Middle frontal gyrus (tissue), 1 donor: ENCODE measurements around the gene GLRA1.

Experiments
- DNase-seq: peaks from one replicate; pipeline ENCODE4 v3.0.0-alpha.2; 2015; ENCODE audit warnings: low spot score; ENCODE audit errors: extremely low spot score

The GLRA1 gene

DNA sequence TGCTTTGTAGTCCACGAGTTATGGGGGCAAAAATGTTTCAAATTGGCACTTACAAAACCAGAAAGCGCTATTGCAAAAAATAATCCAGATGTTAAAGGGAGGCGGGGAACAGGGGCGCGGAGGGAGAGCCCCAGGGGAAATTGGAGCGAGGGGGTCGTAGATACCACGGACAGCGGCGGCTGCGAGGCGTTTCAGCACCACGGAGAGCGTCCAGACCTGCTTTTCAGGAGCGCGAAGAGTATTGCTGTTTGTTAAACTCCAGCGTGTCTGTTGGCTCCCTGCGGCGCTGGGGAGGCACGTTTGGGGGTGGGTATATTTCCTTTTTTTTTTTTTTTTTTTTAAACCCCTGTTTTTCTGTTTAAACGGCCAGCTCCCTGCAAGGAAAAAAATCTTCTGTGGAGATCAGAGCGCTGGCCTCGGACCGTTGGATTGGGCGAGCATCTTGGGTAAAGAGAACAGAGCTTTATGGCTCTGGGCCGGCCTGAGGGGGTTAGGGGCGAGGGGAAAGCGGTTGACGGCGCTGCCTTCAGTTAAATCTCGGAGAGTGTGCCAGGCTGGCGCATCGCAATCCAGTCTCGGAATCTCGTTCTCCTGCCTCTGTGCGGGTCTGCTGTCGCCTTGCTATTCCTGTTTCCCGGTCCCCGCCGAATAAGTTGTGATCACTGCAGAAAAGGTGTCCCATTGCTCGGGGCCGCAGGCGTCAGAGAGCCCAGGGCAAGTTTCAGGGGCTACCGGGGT lies at the start of gene GLRA1:
GLRA1 (minus strand) TSS at position 288 of the 738 bp plus-strand sequence. CDS start 302 bp downstream, outside the sequence.
- peak; percentile 9 for DNase-seq

DNA sequence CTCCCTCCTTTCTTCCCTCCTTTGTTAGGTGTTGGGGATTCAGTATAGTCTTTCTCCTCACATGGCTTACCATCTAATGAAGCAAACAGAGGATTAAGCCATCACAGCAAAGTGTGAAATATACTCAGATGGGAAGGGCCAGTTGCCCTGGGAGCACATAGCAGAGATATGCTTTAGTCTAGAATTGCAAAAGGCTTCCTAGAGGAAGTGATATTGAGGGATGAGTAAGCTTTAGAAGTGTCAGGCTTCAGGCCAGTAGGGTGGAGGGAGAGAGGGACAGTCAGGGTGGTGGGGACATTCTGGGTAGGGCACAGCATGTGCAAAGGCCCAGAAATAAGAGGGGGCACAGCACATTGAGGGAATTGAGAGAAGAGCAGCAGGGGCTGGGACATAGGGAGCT lies 46.2 kb upstream of the GLRA1 start:
- DNase-seq, result no peak

DNA sequence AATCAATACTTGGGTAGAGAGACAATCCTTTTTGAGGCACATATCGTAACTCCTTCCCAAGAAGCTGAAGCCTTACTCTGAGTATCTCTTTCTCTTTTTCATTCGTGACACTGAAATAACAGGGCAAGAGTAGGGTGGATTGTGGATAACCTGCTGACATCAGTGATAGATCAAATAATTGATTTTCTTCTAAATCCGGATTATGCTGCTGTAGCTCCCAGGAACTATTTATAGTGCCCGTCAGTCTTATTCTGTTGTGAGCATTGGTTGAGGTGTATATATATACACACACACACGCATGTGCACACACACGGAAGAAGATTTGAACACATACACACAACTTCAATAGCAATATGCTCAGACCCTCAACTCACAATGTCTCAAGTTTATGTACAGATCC lies 43.2 kb upstream of the GLRA1 start:
- no peak for DNase-seq

DNA sequence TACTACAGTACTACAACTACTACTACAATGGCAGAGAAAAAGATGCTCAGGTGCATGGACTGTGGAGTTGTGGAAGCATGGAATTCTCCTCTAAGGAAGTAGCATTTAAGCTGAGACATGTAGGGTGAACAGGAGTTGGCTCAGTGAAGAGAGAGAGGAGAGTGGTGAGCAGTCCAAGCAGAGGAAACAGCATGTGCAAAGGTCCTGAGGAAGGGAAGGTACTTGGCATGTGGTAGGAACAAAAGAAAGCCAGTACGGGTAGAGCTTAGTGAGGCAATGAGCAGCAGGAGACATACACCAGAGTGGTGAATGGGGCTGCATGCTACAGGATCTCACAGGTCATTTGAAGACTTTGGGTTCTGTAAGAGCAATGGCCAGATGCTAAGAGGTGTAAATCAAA lies 41.4 kb upstream of the GLRA1 start:
- DNase-seq, result no peak

DNA sequence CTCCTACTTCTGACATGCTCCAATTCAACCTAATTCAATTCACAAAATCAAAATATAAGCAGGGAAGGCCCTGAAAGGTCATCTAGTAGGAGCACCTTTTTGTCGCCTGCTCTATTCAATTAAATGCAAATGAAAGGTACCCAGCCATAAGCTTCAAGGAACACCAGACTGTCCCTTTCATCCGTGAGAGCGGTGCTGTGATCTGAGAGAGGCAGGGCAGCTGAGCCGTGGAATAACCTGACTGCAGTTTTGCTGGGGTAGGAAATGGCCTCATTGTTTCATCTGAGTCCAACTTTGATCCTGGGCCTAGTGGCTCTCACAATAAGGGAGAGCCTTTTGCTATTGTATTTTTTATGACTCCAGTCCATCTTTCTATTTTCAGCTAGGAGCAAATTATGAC lies 39.8 kb upstream of the GLRA1 start:
- no peak for DNase-seq

DNA sequence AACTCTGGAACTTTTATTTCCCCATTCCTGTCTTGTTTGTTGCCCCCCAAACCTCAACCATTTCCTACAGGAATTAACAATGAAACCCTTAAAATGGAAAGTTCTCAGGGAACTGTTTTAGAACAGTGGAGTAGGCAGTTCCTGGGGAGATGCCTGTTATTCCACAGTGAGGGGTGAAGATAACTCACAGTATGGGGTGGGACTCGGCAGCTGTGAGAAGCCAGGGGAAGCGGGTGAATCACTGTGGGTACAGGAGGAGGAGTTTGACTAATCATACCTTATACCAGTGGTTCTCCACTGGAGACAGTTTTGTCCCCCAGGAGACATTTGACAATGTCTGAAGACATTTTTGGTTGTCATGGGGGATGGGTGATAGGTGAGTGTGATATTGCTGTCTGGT lies 36.9 kb upstream of the GLRA1 start:
- no peak for DNase-seq

DNA sequence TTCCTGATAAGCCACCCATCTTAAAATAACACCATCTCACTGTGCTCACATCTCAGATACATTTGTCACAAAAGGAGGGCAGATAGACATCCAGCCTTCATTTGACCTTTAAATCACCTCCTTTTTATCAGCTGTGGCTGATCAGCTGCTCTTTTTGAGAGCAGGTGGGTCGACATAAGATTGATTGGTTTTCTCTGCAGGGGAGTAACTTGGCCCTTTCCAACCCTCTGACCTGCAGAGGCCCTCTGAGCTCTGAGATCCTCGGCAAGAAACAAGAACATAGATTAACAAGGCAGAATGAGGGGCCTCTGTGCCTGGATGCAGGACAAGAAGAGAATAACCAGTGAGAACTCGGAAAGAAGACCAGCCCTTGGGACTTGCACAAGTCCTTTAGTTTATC lies 33.5 kb upstream of the GLRA1 start:
- no peak for DNase-seq

DNA sequence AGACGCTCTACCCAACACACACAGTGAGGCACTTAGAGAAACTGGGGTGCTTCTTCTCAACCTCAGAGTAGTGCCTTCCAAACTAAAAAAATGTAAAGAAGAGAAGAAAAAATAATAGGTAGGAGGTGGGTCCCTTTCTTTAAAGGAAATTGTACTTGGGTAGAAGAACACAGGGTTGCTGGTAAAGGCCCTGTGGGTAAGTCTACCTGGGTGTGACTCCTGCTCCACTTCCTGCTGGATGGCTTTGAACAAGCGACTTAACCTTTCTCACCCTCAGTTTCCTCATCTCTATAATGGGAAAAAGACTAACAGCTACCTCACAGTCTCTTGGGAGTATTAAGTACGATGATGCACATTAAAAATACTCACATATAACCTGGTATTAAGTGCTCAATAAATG lies 32.1 kb upstream of the GLRA1 start:
- DNase-seq, result no peak

DNA sequence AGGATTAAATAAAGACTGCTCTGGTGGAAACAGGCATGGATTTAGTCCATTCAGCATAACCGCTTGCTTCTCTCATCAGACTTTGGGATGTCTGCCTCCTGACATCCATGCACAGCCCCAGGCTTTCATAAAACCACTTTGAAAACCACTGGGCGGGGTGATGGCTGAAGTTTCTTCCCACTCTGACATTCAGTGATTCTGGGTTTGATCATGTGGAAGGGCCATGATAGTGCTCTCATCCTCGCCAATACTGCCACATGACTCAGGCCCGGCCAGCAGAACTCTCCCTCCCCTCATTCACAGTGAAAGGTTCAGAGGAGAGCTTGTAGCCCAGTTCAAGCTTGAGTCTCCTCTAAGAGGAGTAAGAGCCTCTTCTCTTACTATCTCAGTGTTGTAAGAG lies 29.6 kb upstream of the GLRA1 start:
- no peak for DNase-seq

DNA sequence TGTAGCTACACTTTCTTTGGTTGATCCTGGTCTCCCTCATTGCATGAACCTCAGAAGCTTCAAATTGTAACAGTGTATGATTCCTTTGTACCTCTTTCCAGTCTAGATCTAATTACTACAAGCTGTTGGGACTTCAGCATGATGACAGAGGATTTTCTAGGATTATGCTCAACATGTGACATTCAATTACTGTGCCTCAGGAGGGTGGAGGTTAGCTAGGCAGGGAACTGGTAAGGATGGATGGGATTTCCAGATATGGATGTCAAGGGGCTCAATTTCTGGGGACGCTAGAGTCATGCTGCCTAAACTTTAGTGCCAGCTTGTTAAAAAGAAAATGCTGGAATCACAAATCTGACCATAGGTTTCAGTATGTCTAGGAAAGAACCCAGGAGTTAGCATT lies 29.2 kb upstream of the GLRA1 start:
- DNase-seq, result no peak

DNA sequence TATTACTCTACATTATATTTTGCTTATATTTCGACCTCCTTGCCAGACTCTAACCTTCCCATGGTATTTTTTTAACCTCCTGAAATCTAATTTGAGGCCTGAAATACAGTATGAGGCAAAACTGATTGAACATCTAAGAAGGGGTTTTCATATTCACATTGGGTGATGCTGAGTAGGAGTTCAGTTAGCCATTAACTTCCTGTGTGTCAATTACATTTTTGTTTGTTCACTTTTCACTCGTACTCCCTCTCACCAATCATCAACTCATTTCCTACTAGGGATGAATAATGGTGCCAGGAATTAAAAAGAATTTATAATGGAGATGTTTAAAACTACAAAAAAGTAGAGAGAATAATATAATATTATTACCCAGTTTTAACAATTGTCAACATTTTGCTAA lies 27.6 kb upstream of the GLRA1 start:
- DNase-seq, result no peak

DNA sequence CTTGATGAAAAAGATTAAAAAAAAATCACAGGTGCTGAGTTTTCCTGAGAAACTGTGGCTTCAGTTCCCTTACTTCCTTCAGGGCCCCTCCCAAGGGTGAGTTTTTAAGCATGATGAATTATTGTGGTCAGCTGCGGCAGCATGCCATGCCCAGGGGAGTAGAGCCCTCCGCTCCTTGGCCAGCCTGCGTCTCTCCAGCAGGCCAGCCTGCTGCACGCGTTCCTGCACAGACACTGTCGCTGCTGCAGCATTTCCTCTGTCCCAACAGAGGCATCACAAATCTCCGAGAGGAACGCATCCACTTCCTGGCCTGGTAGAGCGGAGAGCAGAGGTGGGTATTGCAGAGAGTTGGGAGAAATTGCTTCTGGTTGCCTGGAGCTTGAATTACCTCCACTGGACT lies 26.1 kb upstream of the GLRA1 start:
- no peak for DNase-seq

DNA sequence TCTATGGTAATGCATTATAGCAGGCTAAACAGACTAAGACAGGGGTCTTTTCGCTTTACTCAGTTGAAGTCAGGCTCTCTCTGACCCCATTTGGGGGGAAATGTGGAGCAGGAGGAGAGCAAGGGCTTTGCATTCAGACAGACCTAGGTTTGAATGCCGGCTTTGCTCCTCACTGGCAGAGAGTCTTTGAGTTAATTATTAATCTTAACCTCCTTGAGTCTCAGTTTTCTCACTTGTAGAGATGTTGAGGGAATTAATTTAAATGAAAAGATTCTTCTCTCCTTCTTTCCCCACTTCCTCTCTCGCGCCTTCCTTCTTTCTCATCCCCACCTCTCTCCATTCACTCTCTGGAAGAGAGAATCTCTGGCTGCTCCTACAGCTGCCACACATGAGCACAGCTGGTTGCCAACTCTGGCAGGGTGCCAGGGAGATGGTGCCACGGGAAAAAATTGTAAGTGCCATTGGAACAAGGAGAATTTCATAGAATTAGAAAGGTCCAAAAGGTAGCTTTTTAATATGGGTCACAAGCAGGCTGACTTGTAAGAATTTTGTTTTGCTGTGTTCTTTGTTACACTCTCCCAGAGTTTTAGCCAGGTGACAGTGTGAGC lies 25.2 kb upstream of the GLRA1 start:
- DNase-seq, result no peak

DNA sequence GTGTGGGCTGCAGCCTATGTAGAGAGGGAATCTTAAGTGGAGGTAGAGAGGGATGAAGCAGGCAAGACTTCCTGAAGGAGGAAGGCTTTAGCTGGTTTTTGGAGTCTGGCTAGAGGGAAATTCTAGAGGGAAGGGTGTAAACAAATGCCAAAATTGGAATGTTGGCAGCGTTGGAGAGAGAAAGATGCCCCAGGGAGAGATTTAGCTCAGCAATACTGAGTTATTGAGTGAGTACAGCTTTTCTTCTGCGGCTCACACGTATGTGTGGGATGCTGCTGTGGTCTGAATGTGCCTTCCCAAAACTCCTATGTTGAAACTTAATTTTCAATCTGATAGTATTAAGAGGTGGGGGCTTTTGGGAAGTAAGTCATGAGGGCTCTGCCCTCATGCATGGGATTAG lies 24.5 kb upstream of the GLRA1 start:
- no peak for DNase-seq

DNA sequence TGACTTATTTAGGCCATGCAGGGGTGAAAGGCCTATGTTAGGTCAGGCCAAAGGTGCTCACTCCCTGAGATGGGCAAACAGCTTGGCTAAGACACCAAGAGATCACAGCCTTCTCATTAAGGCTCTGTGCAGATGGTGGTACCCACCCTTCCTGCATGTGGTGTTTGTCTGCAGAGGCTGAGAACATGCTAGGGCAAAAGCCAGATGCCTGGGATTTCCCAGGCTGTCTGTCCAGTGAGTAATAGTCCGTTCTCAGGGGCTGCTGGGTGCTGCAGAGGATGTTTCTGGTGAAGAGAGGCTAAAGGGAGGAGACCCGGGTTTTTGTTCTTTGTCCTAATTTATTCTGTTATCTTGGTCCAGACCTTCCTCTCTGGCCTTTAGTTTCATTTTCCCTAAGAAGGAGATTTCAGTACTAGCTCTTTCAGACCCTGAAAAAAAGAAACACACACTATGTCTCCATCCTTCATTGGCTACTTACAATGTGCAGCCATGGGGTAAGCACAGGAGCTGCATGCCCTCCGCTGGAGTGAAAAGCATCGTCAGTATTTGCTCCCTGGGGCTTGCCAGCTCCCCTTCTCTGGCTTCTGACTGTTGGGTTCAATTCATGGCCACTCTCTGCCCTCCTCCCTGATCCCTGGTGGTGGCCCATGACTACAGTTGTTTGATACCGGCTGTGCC lies 23.4 kb upstream of the GLRA1 start:
- no peak for DNase-seq

DNA sequence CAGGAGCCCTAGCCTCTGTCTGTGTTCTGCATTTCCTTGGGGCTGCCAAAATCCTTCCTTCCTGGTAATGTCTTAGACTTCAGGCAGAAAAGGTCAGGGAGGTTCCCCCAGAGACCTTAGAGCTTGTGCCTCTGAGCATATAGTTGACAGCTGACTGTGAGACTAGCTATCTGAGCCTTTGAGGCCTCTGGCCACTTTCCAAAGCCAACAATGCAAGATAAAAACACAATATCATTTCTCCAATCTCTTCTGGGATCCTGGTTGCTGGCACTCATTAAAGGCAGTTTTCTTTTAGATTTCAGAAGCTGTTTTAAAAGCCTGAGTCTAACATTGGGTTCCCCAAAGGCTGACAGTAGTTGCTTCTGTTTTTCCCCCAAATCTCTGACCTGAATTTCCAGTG lies 13.2 kb upstream of the GLRA1 start:
- no peak for DNase-seq

DNA sequence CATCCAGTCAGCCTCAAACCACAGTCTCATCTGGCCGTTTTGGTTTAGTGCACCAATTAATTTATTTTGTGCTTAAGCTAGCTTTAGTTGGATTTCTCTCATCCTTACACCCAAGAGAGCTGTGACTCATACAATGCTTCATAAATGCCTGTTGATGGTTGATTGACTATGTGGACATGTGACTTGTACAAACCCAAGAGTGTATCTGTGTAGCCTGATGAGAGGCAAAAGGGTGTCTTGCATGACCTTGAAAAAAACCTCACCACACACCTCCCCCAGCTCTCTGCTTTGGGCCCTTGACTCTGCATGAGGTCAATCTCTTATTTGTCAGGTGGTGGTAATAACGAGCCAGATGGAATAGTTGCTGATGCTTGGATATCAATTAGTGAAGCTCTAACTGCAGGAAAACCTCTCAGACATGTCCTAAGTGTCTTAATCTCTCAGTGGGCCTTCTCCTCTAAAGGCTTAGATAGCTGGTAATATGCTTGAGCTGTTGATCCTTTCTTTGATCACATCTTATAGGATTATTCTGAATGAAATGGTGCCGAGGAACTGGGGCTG lies 10.6 kb upstream of the GLRA1 start:
- DNase-seq, result no peak

DNA sequence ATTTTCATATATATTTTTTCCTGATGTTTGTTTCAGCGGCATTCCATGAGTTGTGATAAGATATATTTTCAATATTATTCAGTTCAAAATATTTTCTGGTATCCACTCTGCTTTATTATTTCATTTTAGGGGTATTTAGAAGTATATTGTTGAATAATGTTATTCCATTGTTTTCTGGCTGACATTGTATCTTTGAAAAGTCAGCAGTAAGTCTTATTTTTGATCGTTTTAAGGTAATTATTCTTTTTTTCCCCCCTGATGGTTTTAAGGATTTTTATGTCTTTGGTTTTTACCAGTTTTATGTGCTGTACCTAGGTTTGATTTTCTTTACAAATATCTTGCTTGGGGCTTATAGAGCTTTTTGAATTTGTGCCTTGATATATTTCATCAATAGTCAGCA lies 6.6 kb upstream of the GLRA1 start:
- no peak for DNase-seq

DNA sequence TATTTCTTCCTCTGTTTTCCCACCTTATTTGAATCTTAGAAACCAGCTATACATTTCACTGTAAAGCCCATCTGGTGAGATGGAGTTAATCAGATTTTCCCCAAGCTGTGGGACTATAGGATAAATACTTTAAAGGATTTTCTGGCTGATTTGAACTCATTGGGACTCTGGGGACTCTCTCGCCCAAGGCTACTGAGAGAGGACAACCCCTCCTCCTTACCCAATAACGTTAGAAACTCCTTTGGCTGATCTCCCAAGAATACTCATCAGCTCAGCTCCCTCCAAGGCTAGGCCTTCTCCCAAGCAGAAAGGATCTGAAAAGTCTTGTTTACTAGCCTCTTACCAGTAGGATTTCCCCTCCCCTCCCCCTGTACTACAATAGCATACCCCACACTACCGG lies 1.5 kb upstream of the GLRA1 start:
- DNase-seq, result no peak

DNA sequence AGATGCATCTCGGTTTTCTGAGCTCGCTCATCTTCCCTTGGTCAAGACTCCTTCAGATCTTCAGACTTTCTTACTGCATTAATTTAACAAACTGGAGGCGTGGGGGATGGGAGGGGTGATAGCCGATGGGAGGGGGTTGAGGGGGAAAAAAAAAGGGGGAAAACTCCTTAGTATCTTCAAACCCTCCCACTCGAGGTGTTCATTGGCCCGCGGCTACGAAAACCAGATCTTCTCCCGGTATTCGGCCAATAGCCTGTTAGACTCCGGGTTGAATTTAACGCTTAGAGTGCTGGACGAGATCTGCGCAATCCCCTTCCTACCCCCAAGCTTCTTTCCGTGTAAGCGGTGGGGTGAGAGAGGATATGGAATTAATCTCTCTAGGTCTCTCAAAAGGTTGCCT lies 689 bp upstream of the GLRA1 start:
- DNase-seq, result no peak

DNA sequence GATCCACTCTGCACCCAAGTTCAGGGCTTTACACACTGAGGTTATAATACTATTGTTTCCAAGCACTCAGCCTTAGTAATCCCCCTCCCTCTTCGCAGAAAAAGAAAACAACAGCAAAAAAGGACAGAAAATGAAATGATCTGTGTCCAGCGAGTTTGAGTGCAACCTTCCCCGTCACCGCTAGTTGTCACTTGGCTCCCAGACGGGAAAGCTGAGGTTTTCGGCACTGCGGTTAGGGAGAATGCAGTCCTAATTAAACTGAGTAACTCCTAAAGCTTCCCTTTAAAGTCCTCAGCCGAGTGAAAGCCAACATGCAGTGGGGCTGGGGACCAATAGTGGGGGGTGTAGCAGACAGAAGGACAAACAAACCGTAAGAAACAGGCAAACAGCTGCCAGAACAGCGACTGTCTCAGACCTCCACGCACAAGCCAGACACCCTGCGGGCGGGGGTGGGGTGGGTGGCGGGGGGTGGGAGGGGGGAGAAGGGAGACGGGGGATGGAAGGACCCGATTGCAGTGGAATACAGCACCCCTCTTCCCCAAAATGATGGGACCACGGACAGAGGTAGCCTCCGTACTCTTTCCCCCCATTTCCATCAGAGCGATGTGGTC lies 680 bp downstream of the GLRA1 start:
- DNase-seq, result peak; percentile 64

DNA sequence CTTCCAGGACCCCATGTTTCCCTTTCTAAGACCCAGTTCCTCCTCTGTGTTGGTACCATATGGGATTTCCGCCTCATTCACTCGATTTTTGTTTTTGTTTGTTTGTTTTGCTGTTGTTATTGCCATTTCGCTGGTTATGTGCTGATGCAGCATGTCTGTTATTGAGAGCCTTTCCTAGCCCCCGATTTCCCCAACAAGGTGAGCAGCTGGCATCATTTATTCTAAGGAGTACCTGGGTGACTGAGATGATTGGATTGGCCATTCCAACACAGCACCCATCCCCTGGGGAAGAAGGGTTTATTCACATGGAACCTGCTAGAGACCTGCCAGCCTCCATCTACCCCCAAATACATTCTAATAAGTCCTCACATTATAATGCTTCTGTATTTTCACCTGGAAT lies 2.7 kb downstream of the GLRA1 start:
- no peak for DNase-seq
